ENCODE results near the gene PTBP1. TPM values are rescaled to one million over a fixed set of nuclear protein-coding genes. Genes with fewer than 3 reads are reported as not detected.
"Not testable (repeated sequence)": the region's sequence is repeated elsewhere in the genome, so short reads cannot be mapped to it uniquely, and the experiment has no call there.

Gene PTBP1
- total and polyA plus RNA-seq, 2 experiments from 2014 or later, result 178 to 219 TPM

DNA sequence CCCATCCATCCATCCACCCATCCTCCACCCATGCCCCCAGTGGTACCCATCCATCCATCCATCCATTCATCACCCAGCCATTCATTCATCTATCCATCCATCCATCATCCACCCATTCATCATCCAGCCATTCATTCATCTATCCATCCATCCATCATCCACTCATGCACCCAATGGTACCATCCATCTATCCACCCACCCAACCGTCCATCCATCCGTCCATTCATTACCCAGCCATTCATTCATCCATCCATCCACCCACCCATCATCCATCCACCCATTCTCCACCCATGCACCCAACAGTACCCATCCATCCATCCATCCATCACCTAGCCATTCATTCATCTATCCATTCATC is 19.2 kb downstream of the PTBP1 start:
- Histone ChIP-seq H2AFZ (no peak overlapping the region), H3K27ac (no peak overlapping the region), H3K4me1 (ENCODE audit: insufficient read depth) (no peaks in the 10 kb centered on the region), H3K27me3 (no peaks in the 10 kb centered on the region), H3K9me2 (replicated peaks; ENCODE audit: insufficient read depth) (no peaks in the 10 kb centered on the region), H3K4me2 (no peak overlapping the region), H3K4me3 (no peak overlapping the region), H3K79me2 (no peaks in the 10 kb centered on the region), H4K20me1 (ENCODE audit: insufficient read depth, poor library complexity, severe bottlenecking) (peaks cover 2% of the 10 kb centered on the region), H3K36me3 (replicated peaks; ENCODE audit: insufficient read depth, low read depth) (no peaks in the 10 kb centered on the region), H3K9me3 (ENCODE audit: low read depth) (no peaks in the 10 kb centered on the region)
- no peak for TF ChIP-seq EZH2 (IDR thresholded peaks at IDR 0.05; ENCODE audit: borderline replicate concordance)
- TF ChIP-seq, protein P1, sequence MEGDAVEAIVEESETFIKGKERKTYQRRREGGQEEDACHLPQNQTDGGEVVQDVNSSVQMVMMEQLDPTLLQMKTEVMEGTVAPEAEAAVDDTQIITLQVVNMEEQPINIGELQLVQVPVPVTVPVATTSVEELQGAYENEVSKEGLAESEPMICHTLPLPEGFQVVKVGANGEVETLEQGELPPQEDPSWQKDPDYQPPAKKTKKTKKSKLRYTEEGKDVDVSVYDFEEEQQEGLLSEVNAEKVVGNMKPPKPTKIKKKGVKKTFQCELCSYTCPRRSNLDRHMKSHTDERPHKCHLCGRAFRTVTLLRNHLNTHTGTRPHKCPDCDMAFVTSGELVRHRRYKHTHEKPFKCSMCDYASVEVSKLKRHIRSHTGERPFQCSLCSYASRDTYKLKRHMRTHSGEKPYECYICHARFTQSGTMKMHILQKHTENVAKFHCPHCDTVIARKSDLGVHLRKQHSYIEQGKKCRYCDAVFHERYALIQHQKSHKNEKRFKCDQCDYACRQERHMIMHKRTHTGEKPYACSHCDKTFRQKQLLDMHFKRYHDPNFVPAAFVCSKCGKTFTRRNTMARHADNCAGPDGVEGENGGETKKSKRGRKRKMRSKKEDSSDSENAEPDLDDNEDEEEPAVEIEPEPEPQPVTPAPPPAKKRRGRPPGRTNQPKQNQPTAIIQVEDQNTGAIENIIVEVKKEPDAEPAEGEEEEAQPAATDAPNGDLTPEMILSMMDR (IDR thresholded peaks at IDR 0.05; ENCODE audit: poor library complexity), result no peak
- TF ChIP-seq EZH2phosphoT487 (IDR thresholded peaks at IDR 0.05; ENCODE audit: low read depth, severe bottlenecking, unreplicated experiment), result no peak
- 89% methylated on average over 2 of the region's 2 CpGs for WGBS (ENCODE audit: low lambda C conversion rate, missing lambda C conversion rate)
- no peak for DNase-seq (ENCODE audit: low spot score)

DNA sequence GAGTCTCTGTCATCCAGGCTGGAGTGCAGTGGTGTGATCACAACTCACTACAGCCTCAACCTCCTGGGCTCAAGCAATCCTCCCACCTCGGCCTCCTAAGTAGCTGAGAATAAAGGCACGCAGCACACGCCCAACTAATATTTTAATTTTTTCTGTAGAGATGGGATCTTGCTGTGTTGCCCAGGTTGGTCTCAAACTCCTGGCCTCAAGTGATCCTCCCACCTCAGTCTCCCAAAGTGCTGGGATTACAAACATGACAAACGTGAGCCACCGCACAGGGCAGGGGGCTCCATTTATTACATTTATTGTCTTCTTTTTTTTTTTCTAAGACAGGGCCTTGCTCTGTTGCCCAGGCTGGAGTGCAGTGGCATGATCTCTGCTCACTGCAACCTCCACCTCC is 23.0 kb downstream of the PTBP1 start:
- not testable (repeated sequence) for DNase-seq (ENCODE audit: low spot score); H3K9me3 ChIP-seq (ENCODE audit: low read depth); H3K79me2 ChIP-seq; H3K9me2 ChIP-seq (replicated peaks; ENCODE audit: insufficient read depth); H3K27me3 ChIP-seq; H3K4me3 ChIP-seq; H3K4me2 ChIP-seq; H3K27ac ChIP-seq; H2AFZ ChIP-seq; H3K4me1 ChIP-seq (ENCODE audit: insufficient read depth); H4K20me1 ChIP-seq (ENCODE audit: insufficient read depth, poor library complexity, severe bottlenecking); H3K36me3 ChIP-seq (replicated peaks; ENCODE audit: insufficient read depth, low read depth)
- WGBS (ENCODE audit: low lambda C conversion rate, missing lambda C conversion rate), result 94% methylated on average over 5 of the region's 5 CpGs

DNA sequence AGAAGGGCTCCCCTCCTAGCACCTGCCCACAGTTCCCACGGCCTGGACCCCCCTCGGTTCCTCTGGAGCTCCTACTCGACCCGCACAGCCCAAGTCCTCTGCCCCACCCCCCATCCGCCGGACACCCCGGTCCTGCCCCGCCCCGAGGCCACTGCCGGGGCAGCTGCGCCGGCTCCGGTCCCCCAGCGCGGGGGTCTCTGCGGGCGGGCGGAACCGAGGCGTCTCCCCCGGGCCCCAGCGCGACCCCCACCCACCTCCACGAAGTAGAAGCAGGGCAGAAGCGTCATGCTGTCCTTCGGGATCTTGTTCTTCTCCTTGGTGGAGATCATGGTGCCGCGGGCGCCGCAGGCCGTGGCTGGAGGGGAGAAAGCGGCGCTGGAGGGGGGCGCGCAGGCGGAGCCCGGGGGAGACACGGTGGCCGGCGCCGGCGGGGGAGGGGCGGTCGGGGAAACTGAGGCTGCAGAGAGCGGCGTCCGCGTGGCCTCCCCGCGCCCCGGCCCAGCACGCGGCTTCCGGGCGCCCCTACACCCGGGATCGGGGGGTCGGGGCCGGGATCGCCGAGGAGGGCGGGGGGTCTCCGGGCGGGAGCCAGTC is 24.1 kb downstream of the PTBP1 start:
- DNase-seq (ENCODE audit: low spot score), result peak; percentile 44
- peak overlapping the region; percentile 96 for H3K4me2 ChIP-seq
- H3K4me3 ChIP-seq, result peak overlapping the region; percentile 67
- no peak overlapping the region for H3K27ac ChIP-seq
- H3K9me2 ChIP-seq (replicated peaks; ENCODE audit: insufficient read depth), result no peaks in the 10 kb centered on the region
- peaks cover 7% of the 10 kb centered on the region for H3K27me3 ChIP-seq
- peak overlapping the region; percentile 75 for H2AFZ ChIP-seq
- H3K36me3 ChIP-seq (replicated peaks; ENCODE audit: insufficient read depth, low read depth), result no peaks in the 10 kb centered on the region
- no peaks in the 10 kb centered on the region for H3K4me1 ChIP-seq (ENCODE audit: insufficient read depth)
- H3K9me3 ChIP-seq (ENCODE audit: low read depth), result no peaks in the 10 kb centered on the region
- H3K79me2 ChIP-seq, result no peaks in the 10 kb centered on the region
- no peaks in the 10 kb centered on the region for H4K20me1 ChIP-seq (ENCODE audit: insufficient read depth, poor library complexity, severe bottlenecking)
- 2% methylated on average over 11 of the region's 64 CpGs for WGBS (ENCODE audit: low lambda C conversion rate, missing lambda C conversion rate)
- no peak for TF ChIP-seq EZH2phosphoT487 (IDR thresholded peaks at IDR 0.05; ENCODE audit: low read depth, severe bottlenecking, unreplicated experiment)
- TF ChIP-seq, protein P1 (IDR thresholded peaks at IDR 0.05; ENCODE audit: poor library complexity), result no peak
- TF ChIP-seq EZH2 (IDR thresholded peaks at IDR 0.05; ENCODE audit: borderline replicate concordance), result no peak

DNA sequence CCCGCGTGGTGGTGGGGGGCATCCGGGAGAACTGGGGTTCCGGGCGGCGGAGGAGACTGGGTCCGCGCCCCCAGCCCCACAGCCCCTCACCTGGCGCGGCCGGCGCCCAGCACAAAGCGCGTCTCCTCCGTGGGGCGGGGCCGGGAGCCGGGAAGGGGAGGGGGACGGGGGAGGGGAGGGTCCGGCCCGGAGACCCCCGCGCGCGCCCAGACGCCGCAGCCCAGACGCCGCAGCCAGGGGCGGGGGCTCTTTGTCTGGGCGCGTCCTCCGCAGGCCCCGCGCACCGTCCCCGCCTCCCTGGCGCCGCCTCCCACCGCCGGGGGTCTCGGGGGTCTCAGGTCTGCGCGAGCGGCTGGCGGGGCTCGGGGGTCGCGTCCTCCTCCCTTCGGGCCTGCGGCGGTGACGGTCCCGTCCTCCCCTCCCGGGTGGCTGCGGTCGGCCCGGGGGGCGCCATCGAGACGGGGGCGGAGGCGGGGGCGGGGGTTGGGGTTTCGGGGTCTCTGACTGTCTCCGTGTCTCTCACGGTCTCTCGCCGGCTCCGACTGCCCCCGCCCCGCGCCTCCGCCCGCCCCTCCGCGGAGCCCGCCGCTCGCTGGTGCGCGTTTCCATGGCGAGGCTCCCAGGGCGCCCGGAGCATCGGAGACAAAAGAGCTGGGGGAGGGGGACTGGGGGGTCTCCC is 24.7 kb downstream of the PTBP1 start, which contains the start of gene PLPPR3:
TSS of gene PLPPR3 (minus strand) at position 131 of the 679 bp plus-strand sequence. CDS start 396 bp downstream, outside the sequence.
- Histone ChIP-seq H3K4me2 (peak within 1 kb of the TSS; percentile 96), H3K36me3 (replicated peaks; ENCODE audit: insufficient read depth, low read depth) (no peaks in the 10 kb centered on the region), H4K20me1 (ENCODE audit: insufficient read depth, poor library complexity, severe bottlenecking) (no peaks in the 10 kb centered on the region), H3K4me1 (ENCODE audit: insufficient read depth) (no peaks in the 10 kb centered on the region), H3K9me3 (ENCODE audit: low read depth) (no peaks in the 10 kb centered on the region), H3K27ac (no peak within 1 kb of the TSS), H2AFZ (peak within 1 kb of the TSS; percentile 75), H3K79me2 (no peaks in the 10 kb centered on the region), H3K9me2 (replicated peaks; ENCODE audit: insufficient read depth) (no peaks in the 10 kb centered on the region), H3K4me3 (peak within 1 kb of the TSS; percentile 67), H3K27me3 (peaks cover 7% of the 10 kb centered on the region)
- DNase-seq (ENCODE audit: low spot score), result peak; percentile 43
- WGBS (ENCODE audit: low lambda C conversion rate, missing lambda C conversion rate), result 0% methylated on average over 5 of the region's 86 CpGs
- no peak for TF ChIP-seq EZH2 (IDR thresholded peaks at IDR 0.05; ENCODE audit: borderline replicate concordance)
- TF ChIP-seq, protein P1 (IDR thresholded peaks at IDR 0.05; ENCODE audit: poor library complexity), result no peak
